Muscle of arm (tissue), 12 donors: Measurements from ENCODE around the gene NIPAL4. TPM values are rescaled to one million over a fixed set of nuclear protein-coding genes. Genes with fewer than 3 reads are reported as not detected.
A peak's percentile ranks its signal among the peaks of the same experiment; 100 is the strongest.
"Not testable (repeated sequence)": the region's sequence is repeated elsewhere in the genome, so short reads cannot be mapped to it uniquely, and the experiment has no call there.

Experiments
- DNase-seq: peaks from one replicate; pipeline ENCODE4 v3.0.0-alpha.2; 2013
- polyA plus RNA-seq, 12 donors: library from polyadenylated mRNA; unstranded; fragments of 120-200 nt; gene quantifications; one replicate each; pipeline ENCODE4 v1.2.1, GENCODE V29; 2013; ENCODE audit not compliant: insufficient read length in 12 of 12

Gene NIPAL4
- polyA plus RNA-seq, 12 donors: 0.05 to 6.1 (median 0.33) TPM; not detected in 2

GRCh38 chr5:157463081-157463480, 3.1 kb downstream of the NIPAL4 start:
- DNase-seq: no peak

GRCh38 chr5:157463621-157464518, 3.9 kb downstream of the NIPAL4 start:
- DNase-seq: no peak

GRCh38 chr5:157464519-157465171, 4.6 kb downstream of the NIPAL4 start:
- no peak for DNase-seq

GRCh38 chr5:157468293-157468965, 8.4 kb downstream of the NIPAL4 start:
- DNase-seq: no peak

- no peak for DNase-seq
These were observed 9.1 kb downstream of the NIPAL4 start for GRCh38 chr5:157469073-157469472.

GRCh38 chr5:157469687-157470086, 9.7 kb downstream of the NIPAL4 start:
- DNase-seq: no peak

GRCh38 chr5:157470631-157471030, 10.6 kb downstream of the NIPAL4 start:
- DNase-seq: no peak

- no peak for DNase-seq
These were observed 11.7 kb downstream of the NIPAL4 start for GRCh38 chr5:157471709-157472108.

GRCh38 chr5:157473383-157474320, 13.6 kb downstream of the NIPAL4 start:
- peak; percentile 53 for DNase-seq

GRCh38 chr5:157475432-157475831, 15.4 kb downstream of the NIPAL4 start:
- no peak for DNase-seq

GRCh38 chr5:157476702-157477408, 16.8 kb downstream of the NIPAL4 start:
- peak; percentile 64 for DNase-seq

GRCh38 chr5:157477814-157478494, 17.9 kb downstream of the NIPAL4 start:
- no peak for DNase-seq

- DNase-seq: no peak
These were observed 18.7 kb downstream of the NIPAL4 start for GRCh38 chr5:157478726-157479125.

- DNase-seq: no peak
These were observed 19.2 kb downstream of the NIPAL4 start for GRCh38 chr5:157479166-157479565.

- DNase-seq: no peak
These were observed 19.8 kb downstream of the NIPAL4 start for GRCh38 chr5:157479612-157480510.

GRCh38 chr5:157481265-157481664, 21.3 kb downstream of the NIPAL4 start:
- DNase-seq: no peak

GRCh38 chr5:157481666-157482065, 21.7 kb downstream of the NIPAL4 start:
- no peak for DNase-seq

- not testable (repeated sequence) for DNase-seq
These were observed 22.7 kb downstream of the NIPAL4 start for GRCh38 chr5:157482702-157483101.

- no peak for DNase-seq
These were observed 24.8 kb downstream of the NIPAL4 start for GRCh38 chr5:157484768-157485167.
